SW480 (cell line): ENCODE data around the gene MACROD2.

ENCODE experiments used
- DNase-seq: peaks from one replicate; pipeline ENCODE4 v3.0.0-alpha.2; 2016; ENCODE audit warnings: low spot score

The MACROD2 gene

DNA sequence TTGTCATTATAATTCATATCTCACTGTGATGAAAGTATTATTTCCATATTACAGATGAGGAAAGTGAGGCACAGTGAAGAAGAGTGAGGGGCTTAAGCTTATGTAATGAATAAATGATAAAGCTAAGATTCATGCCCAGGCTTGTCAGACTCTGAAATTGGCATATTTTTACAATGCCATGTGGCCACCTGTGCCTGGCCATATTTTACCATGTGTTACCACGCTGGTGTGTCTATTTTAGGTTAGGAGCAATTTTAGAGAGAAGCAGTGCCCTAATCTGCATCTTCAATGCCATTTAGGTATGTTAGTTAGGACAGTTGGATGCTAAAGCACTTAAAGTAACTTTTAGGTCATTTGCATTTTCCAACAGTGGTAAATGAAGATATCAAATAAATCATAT, 530.1 kb downstream of the MACROD2 start:
- DNase-seq, result no peak

GRCh38 chr20:14526891-14527290, 531.6 kb downstream of the MACROD2 start:
- DNase-seq, result no peak

DNA sequence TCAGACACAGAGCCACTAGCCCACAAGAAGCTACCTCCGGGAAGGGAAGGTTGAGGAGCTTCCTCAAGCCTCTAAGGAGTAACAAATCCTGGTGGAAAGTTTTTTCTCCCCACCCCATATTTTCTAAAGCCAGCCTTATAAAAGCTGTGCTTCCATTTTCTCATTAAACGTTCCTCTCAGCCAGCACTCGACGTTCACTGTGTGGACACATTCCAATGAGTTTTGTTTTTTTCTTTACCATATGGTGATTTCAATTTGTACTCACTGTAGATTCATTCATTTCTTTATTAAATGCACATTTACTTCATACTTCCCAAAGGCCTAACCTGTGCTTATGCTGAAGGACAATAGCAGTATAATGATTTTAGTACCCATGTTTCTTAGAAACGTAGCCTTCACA, 536.5 kb downstream of the MACROD2 start:
- no peak for DNase-seq

DNA sequence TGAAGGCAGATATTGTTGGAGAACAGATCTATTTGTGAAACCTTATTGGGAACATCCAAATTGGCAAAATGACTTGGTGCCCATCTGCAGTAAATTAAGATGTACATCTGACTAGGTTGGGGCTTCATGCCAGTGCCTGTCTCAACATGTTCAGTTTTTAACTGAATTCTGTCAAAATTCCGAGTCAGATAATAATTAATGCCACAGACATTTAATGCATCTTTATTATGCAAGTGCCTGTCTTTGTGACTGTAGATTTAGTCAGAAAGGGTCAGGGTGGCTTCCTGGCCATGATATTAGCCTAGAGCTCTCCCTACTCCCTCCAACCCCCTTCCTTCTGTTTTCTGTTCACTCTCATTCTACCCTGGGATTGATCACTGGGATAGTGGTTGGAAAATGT, 541.4 kb downstream of the MACROD2 start:
- DNase-seq, result no peak

DNA sequence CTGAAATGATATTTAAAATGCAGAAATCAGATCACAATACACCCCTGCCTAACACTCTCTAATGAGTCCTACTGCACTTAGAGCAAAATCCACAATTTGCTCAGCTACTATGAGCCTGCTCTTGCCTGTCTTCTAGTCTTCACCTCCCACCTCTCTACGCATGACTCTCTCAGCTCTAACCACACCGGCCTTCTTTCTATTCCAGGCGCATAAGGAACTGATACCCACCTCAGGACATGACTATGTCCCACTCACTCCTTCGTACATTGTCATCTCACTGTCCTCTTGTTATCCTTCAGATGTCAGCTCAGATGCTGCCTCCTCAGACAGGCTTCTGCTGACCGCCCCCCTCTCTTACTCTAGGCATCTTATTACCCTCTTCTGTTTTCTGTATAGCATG, 543.1 kb downstream of the MACROD2 start:
- DNase-seq, result no peak

GRCh38 chr20:14543040-14543439, 547.7 kb downstream of the MACROD2 start:
- no peak for DNase-seq

DNA sequence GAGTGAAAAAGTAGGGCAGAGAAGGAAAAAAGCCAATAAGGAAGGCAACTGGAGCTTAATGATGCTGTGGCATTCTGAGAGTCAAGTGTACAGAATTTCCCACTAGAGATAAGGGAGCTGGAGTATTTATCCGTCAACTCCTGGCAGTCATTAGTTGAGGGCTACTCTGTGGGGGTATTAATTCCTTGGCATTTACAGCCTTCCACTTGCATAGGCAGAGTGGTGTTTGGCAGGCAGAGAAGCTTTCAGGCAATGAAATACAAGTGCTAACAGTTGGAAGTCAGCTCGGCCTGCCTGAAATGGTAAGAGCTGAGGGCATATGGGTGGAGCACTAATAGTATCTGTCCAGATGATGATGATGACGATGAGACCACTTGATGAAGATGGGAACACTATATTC, 549.4 kb downstream of the MACROD2 start:
- DNase-seq, result no peak

- no peak for DNase-seq
Observed at GRCh38 chr20:14550655-14551054, 555.3 kb downstream of the MACROD2 start.

- peak; percentile 18 for DNase-seq
Observed at GRCh38 chr20:14553774-14554534, 558.6 kb downstream of the MACROD2 start.

GRCh38 chr20:14555676-14556075, 560.4 kb downstream of the MACROD2 start:
- DNase-seq, result no peak

DNA sequence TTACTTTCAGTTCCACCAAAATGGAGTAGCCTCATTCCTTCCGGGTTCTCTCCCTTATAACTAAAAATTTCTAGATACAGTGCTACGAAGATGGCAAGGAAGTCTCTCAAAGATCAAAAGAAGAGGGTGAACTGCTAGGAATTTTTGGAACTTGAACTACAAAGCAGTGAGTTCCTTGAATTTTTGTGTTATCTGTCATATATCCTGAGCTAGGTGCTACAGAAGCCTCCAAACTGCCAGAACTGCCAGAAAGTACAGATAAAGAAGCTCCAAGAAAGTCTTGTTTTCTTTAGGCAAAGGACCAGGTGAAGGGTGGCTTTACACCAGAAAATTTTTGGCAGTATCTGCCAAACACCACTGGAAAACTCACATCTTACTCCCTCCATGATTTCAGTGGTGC, 560.9 kb downstream of the MACROD2 start:
- no peak for DNase-seq

DNA sequence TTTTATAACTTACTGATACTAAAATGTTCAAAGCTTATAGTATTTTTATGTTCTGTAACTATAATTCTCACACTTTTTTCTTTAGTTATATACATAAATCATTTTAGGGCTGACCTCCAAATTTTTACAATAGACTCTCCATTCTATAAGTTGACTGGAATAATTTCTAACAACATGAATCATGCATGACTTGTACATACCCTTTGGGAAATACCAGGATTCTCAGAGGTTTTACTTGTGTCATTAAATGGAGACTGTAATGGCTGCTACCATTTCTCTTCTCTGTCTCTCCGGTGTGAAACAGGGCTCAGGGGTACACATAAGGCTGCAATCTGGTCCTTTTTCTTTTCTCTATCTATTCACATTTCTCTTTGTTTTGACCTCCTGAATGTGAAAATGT, 564.3 kb downstream of the MACROD2 start:
- DNase-seq, result no peak

DNA sequence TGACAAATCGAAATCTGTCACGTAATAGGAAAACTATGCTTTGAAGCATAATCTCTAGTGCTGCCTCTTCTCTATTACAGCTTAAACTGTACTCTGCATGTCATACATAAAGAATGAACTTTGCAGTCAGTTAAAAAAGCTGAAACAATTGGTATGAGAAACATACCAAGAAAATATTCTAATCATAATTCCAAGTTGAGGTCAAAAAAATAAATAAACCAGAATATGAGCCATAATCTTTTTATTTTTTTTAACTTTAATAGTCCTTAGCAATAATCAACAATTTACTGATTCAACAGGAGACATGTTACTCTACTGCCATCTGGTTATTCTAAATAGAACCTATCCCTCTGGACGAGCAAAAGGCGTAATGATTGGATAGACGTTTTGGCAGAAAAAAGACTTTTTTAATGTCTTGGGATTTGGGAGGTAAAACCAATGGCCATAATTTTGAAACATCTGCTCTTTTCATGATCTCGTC, 566.5 kb downstream of the MACROD2 start:
- no peak for DNase-seq

DNA sequence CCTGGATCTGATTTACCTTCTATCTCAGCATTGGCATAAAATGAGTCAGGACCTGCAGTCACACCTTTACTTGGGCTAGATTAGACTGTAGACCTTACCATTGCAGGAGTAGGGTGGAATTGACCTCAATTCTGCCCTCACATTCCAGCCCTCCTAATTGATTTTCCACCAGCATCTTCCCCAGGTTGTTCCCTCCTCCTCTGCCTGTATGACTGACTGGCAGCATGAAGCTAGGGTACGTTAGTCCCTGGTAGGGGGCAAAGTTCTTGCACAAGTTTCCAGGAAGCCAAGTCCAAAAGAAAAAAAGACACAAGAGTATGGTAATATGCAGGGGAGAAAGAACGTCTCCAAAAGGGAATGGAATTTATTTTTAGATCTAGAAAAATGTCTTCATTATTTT, 567.7 kb downstream of the MACROD2 start:
- DNase-seq, result no peak

GRCh38 chr20:14566505-14566904, 571.2 kb downstream of the MACROD2 start:
- no peak for DNase-seq

- DNase-seq, result no peak
Observed at GRCh38 chr20:14568225-14568624, 572.9 kb downstream of the MACROD2 start.

DNA sequence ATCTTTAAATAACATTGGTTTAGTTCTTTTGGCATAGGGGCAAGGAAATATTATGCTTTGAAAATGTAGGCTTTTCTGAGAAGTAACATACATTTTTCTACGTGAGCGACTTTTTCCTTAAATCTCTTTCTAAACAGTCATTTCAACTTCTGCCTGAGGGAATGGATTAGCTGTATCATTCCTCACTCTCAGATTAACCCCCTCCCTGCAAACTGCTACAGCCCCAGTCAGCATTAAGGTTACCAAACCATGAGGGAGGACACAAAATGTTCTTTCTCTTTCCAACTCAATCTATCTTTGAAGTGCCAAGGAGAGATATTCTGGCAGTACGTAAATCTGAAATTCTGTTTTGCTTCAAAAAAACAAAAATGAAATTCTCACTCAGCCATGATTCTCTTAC, 573.4 kb downstream of the MACROD2 start:
- DNase-seq, result no peak

DNA sequence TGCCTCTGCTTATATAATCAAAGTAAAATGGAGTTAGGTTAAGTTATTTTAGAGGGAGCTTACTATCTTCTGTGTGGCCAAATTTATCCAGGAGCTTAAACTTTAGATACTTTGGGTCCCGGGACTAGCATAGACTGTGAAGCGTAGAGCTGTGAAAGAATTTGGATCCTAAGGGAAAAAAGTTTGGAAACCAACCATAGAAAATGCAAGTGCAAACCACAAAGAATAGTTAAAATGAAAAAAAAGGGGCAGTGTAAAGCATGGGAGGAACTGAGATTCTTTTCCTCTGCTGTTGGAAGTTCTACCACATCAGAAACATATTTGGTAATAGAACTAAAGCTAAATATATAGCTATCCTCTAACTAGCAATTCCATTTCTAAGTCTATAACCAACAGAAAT, 574.3 kb downstream of the MACROD2 start:
- no peak for DNase-seq

DNA sequence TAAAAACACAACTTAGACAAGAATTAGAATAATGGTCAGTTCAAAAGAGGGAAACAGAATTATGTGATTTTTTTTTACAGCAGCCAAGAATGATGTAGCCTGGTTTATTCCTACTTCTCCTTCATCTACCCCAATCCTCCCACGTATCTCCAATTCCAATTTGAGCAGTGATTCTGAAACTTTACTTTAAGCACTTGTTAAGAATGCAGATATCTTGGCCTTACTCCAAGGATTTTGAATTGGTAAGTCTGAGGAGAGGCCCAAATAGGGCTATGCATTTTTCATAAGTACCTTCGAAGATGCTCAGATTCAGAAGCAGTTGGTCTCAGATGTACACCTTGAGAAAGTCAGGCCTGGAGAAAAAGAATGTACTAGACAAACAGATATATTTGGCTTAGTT, 575.5 kb downstream of the MACROD2 start:
- no peak for DNase-seq

DNA sequence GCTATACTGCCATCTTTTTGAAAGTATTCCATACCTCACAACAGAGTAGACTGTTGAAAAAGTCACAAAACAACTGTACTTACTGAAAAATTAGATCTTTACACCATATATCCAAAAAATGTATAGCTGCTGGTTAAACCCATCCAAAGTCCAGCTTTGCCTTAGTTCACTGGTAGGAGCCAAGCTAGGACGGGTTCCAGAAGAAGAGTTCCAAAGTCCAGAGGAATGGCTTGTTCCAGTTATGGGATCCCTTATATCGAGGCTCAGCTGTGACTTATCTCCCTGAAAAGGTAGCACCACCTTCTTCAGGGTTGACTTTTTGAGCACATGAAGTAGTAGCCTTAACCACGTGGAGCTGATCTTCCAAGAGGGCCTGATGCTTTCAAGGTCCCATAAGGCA, 578.4 kb downstream of the MACROD2 start:
- no peak for DNase-seq

GRCh38 chr20:14576196-14576877, 581.0 kb downstream of the MACROD2 start:
- DNase-seq, result no peak

- DNase-seq, result no peak
Observed at GRCh38 chr20:14580418-14581074, 585.2 kb downstream of the MACROD2 start.

- DNase-seq, result no peak
Observed at GRCh38 chr20:14581731-14582130, 586.4 kb downstream of the MACROD2 start.
